Measurements from ENCODE around the gene TLCD5.

DNA sequence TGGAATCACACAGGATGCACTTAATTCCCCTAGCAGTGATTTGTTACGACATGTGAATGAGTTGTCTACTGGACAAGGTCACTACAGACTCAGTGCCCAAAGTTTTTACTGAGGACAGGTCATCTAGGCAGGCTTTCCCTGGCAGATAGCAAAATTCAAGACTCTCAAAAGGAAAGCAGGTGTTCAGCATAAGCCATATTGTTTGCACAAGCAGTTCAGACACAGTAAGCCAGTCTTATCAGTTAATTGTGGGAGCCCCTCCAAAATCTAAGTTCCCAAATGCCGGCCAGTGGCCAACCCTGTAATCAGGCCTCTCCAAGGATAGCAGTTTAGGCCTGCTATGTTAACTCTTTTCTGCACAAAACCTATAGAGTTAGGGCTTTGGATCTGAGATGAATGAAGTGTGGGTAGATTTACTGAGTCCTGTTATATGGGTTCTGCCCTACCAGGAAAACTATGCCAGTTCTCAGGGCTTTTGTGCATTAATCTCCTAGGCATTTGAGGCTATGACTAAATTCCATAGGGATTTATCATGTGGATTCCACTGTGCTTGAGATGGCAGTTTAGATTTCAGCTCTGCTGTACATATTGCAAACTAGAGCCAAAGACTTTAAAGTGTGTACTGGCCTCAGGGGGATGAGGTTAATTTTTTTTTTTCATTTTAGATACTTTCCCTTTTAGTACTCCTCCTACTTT lies 6.3 kb downstream of the TLCD5 start:
- TF ChIP-seq, protein P1, sequence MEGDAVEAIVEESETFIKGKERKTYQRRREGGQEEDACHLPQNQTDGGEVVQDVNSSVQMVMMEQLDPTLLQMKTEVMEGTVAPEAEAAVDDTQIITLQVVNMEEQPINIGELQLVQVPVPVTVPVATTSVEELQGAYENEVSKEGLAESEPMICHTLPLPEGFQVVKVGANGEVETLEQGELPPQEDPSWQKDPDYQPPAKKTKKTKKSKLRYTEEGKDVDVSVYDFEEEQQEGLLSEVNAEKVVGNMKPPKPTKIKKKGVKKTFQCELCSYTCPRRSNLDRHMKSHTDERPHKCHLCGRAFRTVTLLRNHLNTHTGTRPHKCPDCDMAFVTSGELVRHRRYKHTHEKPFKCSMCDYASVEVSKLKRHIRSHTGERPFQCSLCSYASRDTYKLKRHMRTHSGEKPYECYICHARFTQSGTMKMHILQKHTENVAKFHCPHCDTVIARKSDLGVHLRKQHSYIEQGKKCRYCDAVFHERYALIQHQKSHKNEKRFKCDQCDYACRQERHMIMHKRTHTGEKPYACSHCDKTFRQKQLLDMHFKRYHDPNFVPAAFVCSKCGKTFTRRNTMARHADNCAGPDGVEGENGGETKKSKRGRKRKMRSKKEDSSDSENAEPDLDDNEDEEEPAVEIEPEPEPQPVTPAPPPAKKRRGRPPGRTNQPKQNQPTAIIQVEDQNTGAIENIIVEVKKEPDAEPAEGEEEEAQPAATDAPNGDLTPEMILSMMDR (IDR thresholded peaks at IDR 0.05; ENCODE audit: poor library complexity): no peak
- TF ChIP-seq EZH2 (IDR thresholded peaks at IDR 0.05; ENCODE audit: borderline replicate concordance): no peak

All from hepatocyte (in vitro differentiated cells).